Vagina (tissue), 2 donors: Measurements from ENCODE around the gene OVCA2. TPM values are rescaled to one million over a fixed set of nuclear protein-coding genes. Genes with fewer than 3 reads are reported as not detected.

ENCODE experiments used
- DNase-seq, 2 donors: peaks; one replicate each; pipeline ENCODE4 v3.0.0-alpha.2; 2017; ENCODE audit errors: extremely low spot score in 2 of 2
- H3K27ac ChIP-seq: fragments of 200-600 bp; sonication (generic); one replicate; pipeline ENCODE4 v1.5.1; 2019
- H3K27me3 ChIP-seq: fragments of 200-600 bp; sonication (generic); one replicate; pipeline ENCODE4 v1.5.1; 2019
- H3K36me3 ChIP-seq, 2 donors: fragments of 200-600 bp; sonication (generic); one replicate each; pipeline ENCODE4 v1.5.1; 2017 to 2019
- H3K4me1 ChIP-seq: fragments of 200-600 bp; sonication (generic); one replicate; pipeline ENCODE4 v1.5.1; 2019
- H3K4me3 ChIP-seq, 2 donors: fragments of 200-600 bp; sonication (generic); 1 replicate in 1 of 2; 2 replicates in 1 of 2; pipeline ENCODE4 v1.5.1; 2016 to 2019
- H3K9me3 ChIP-seq: fragments of 200-600 bp; sonication (generic); one replicate; pipeline ENCODE4 v1.5.1; 2019
- POLR2A ChIP-seq, 2 donors: fragments of 450-650 bp; IDR thresholded peaks; one replicate each; pipeline ENCODE4 v1.6.1; 2017; ENCODE audit warnings: antibody characterized with exemption in 2 of 2, mild to moderate bottlenecking in 2 of 2, moderate library complexity in 2 of 2
- POLR2AphosphoS5 ChIP-seq, 2 donors: sonication (generic); formaldehyde crosslinking; IDR thresholded peaks; one replicate each; pipeline ENCODE4 v1.9.0; 2017; ENCODE audit warnings: antibody characterized with exemption in 2 of 2, mild to moderate bottlenecking in 2 of 2, low read depth in 1 of 2; ENCODE audit not compliant: insufficient read depth in 1 of 2
- intact Hi-C: fragments of 100-400 bp; cut with DNase I; formaldehyde crosslinking; loops from one replicate; pipeline ENCODE4 v1.15.1; 2023
- total RNA-seq: library from RNA; depleted of rRNA; stranded (reverse); fragments of >200 nt; gene quantifications from one replicate; pipeline ENCODE4 v1.2.3, GENCODE V29; 2016
- TF ChIP-seq, protein P1 (sequence below), 3 experiments: fragments of 450-650 bp in 2 of 3; fragments of 200-600 bp in 1 of 3; sonication (generic) in 1 of 3; IDR thresholded peaks; one replicate each; pipeline ENCODE4 v1.5.1; 2017 to 2019; ENCODE audit warnings: antibody characterized with exemption in 3 of 3, mild to moderate bottlenecking in 2 of 3, moderate library complexity in 2 of 3

The OVCA2 gene
- total RNA-seq: 24.3 TPM

DNA sequence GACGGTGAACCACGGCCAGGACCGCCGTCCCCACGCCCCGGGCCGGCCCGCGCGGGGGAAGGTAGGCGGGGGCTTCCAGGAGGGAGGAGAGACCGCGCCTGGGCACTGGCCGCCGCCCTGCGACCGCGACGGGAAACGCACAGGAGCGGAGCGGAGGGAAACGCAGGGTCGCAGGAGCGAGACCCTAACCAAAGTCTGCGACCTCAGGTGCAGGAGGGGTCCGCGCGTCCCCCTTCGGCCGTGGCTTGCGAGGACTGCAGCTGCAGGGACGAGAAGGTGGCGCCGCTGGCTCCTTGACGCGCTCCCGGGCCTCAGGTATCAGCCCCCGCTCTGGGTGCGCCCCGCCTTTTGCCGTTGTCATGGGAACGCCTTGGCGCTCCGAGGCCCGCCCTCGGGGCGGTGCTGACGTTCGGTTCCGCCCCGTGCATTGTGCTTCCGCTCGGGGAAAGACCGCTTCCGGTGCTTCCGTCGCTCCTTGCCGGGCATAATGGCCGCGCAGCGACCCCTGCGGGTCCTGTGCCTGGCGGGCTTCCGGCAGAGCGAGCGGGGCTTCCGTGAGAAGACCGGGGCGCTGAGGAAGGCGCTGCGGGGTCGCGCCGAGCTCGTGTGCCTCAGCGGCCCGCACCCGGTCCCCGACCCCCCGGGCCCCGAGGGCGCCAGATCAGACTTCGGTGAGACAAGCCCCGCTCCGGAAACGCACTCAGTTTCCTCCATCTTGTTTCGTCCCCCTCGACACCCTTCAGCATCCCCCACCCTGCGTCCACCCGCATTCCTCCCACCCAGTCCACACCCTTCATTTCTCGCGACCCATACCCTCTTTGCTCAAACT lies at the start of gene OVCA2:
TSS of gene OVCA2 (plus strand) at position 462 of the 829 bp plus-strand sequence. CDS start at position 488, 26 bp downstream.
- H3K9me3 ChIP-seq: no peaks in the 10 kb centered on the region
- H3K27me3 ChIP-seq: no peaks in the 10 kb centered on the region
- peak within 1 kb of the TSS; percentile 60 to 92 for H3K4me3 ChIP-seq
- no peak for DNase-seq
- H3K4me1 ChIP-seq: peaks cover 19% of the 10 kb centered on the region
- peak within 1 kb of the TSS; percentile 83 for H3K27ac ChIP-seq
- intact Hi-C loops: no loop called here
- H3K36me3 ChIP-seq: peaks cover 0 to 7% of the 10 kb centered on the region in 2 donors
- TF ChIP-seq, protein P1, sequence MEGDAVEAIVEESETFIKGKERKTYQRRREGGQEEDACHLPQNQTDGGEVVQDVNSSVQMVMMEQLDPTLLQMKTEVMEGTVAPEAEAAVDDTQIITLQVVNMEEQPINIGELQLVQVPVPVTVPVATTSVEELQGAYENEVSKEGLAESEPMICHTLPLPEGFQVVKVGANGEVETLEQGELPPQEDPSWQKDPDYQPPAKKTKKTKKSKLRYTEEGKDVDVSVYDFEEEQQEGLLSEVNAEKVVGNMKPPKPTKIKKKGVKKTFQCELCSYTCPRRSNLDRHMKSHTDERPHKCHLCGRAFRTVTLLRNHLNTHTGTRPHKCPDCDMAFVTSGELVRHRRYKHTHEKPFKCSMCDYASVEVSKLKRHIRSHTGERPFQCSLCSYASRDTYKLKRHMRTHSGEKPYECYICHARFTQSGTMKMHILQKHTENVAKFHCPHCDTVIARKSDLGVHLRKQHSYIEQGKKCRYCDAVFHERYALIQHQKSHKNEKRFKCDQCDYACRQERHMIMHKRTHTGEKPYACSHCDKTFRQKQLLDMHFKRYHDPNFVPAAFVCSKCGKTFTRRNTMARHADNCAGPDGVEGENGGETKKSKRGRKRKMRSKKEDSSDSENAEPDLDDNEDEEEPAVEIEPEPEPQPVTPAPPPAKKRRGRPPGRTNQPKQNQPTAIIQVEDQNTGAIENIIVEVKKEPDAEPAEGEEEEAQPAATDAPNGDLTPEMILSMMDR (IDR thresholded peaks at IDR 0.05): peak; percentile 30 to 54 (median 31)
- peak; percentile 86 to 87 for TF ChIP-seq POLR2AphosphoS5 (IDR thresholded peaks at IDR 0.05; ENCODE audit: insufficient read depth in 1 of 2, low read depth in 1 of 2)
- TF ChIP-seq POLR2A (IDR thresholded peaks at IDR 0.05): peak in 1 of 2 donors; percentile 39

DNA sequence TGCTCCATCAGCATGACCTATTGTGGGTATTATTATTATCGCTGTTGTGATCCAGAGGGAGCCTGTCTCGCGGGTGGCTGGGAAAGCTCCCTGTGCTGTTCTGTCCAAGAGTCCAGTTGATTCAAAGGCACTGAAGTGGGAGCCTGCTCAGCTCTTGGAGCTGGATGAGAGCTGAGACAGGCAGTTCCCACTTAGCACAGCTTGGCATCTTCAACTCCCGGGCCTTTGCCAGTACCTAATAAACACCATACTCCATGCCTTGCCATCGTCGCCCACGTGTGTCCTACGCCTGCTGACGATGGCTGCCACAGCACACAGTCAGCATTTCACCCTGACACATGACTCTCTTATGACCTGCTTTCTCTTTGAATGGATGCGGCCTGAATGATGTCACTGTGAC lies 49.3 kb upstream of the OVCA2 start:
- H3K4me1 ChIP-seq: peaks cover 33% of the 10 kb centered on the region
- H3K36me3 ChIP-seq: no peaks in the 10 kb centered on the region
- no peak overlapping the region for H3K4me3 ChIP-seq
- DNase-seq: no peak
- intact Hi-C loops: no loop called here
- H3K27ac ChIP-seq: no peak overlapping the region
- H3K9me3 ChIP-seq: no peaks in the 10 kb centered on the region
- TF ChIP-seq POLR2A (IDR thresholded peaks at IDR 0.05): no peak
- TF ChIP-seq POLR2AphosphoS5 (IDR thresholded peaks at IDR 0.05; ENCODE audit: insufficient read depth in 1 of 2, low read depth in 1 of 2): no peak
- no peaks in the 10 kb centered on the region for H3K27me3 ChIP-seq

DNA sequence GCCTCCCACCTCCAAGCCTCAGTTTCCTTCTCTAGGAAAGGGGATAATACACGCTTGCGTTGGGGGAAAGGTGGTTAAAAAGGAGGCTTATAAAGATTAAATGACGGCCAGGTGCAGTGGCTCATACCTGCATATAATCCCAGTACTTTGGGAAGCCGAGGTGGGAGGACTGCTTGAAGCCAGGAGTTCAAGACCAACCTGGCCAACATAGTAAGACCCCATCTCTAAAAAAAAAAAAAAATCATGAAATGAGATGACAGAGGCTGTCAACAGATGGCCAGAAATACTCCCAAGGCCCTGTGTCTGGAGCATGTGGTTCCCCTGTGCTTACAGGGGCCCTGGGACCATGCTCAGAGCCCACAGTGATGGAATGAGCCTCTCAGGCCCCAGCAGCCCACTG lies 47.1 kb upstream of the OVCA2 start:
- intact Hi-C loops: no loop called here
- Histone ChIP-seq H3K27me3 (no peaks in the 10 kb centered on the region), H3K4me3 (no peak overlapping the region), H3K36me3 (no peaks in the 10 kb centered on the region), H3K4me1 (peaks cover 44% of the 10 kb centered on the region), H3K9me3 (no peaks in the 10 kb centered on the region), H3K27ac (no peak overlapping the region)
- DNase-seq: no peak
- TF ChIP-seq, protein P1 (IDR thresholded peaks at IDR 0.05): no peak
- TF ChIP-seq POLR2A (IDR thresholded peaks at IDR 0.05) (no peak), POLR2AphosphoS5 (IDR thresholded peaks at IDR 0.05; ENCODE audit: insufficient read depth in 1 of 2, low read depth in 1 of 2) (no peak)

DNA sequence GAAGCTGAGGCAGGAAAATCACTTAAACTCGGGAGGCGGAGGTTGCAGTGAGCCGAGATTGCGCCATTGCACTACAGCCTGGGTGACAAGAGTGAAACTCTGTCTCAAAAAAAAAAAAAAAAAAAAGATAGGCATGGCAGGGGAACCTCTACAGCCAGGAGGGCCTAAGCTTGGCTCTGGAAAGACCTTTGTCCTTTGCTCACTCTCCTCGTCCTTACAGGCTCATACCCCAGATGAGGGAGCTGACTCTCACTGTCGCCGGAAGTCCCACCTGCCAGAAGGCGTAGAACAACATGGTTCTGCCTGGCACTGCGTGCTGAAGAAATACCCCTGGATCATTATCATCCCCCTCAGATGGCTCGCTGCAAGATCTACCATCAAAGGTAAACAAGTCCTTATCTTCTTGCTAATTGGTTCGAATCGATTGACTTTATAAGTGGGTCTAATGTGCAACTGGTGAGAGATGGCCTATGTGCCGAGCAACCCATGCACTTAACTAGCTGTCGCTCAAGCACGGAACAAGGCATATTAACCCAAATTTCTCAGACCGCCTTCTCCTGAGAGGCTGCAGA lies 46.4 kb upstream of the OVCA2 start:
- no peaks in the 10 kb centered on the region for H3K27me3 ChIP-seq
- H3K36me3 ChIP-seq: no peaks in the 10 kb centered on the region
- DNase-seq: no peak
- no peak overlapping the region for H3K4me3 ChIP-seq
- H3K27ac ChIP-seq: peak overlapping the region; percentile 21
- no peaks in the 10 kb centered on the region for H3K9me3 ChIP-seq
- H3K4me1 ChIP-seq: peaks cover 51% of the 10 kb centered on the region
- TF ChIP-seq POLR2AphosphoS5 (IDR thresholded peaks at IDR 0.05; ENCODE audit: insufficient read depth in 1 of 2, low read depth in 1 of 2): no peak
- TF ChIP-seq, protein P1 (IDR thresholded peaks at IDR 0.05): no peak
- intact Hi-C loops: no loop called here

DNA sequence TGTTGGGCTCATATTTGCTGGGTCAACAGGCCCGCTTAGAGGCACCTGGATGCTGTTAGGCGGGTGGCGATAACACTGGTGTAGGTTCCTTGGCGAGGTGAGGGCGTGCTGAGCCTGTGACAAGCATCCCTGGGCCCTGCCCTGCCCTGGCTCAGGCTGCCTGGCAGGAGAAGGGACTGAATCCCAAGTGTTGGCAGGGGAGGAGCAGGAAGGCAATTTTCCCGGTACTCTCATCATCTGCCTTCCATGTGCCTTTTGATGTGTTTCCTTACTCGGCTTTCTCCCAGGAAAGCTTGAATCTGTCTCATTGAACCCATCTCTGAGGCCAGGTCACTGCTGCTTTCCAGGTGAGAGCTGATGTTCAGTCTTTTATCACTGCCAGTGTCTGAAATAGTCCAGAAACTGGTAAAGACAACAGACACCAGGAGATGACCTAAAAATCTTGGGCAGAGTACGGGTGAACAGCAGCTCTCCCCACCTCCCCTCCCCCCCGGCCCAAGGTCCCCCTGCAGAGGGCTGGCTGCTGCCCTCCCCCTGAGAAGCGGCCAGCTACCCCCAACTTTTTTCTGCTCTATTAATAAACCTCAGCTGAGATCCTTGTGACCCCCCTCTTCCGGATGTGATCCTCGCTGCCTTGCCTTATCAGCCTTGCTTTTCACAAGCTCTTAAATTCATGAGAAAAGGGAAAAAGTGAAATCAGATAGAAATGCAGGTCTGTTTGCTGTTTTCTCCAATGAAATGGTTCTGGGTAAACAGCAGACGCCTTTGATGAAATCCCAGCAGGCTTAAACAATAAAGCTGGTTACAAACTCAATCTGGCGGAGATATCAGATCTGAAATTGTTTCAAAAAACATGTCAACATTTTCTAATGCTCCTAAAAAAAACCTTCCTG lies 45.7 kb upstream of the OVCA2 start:
- TF ChIP-seq, protein P1 (IDR thresholded peaks at IDR 0.05): no peak
- TF ChIP-seq POLR2AphosphoS5 (IDR thresholded peaks at IDR 0.05; ENCODE audit: insufficient read depth in 1 of 2, low read depth in 1 of 2) (no peak), POLR2A (IDR thresholded peaks at IDR 0.05) (no peak)
- H3K9me3 ChIP-seq: no peaks in the 10 kb centered on the region
- no peaks in the 10 kb centered on the region for H3K36me3 ChIP-seq
- H3K27ac ChIP-seq: peak overlapping the region; percentile 21
- no peak for DNase-seq
- peaks cover 52% of the 10 kb centered on the region for H3K4me1 ChIP-seq
- no peaks in the 10 kb centered on the region for H3K27me3 ChIP-seq
- intact Hi-C loops: no loop called here
- H3K4me3 ChIP-seq: no peak overlapping the region
